ENCODE data around the gene COIL.

GRCh38 chr17:56918916-56919315 is 41.9 kb downstream of the COIL start:
- 0 out of 2 replicates have a peak, but pooled peaks have one; percentile 36 for TF ChIP-seq CEBPB (IDR thresholded peaks at IDR 0.05; ENCODE audit: low read depth)
- no peak for TF ChIP-seq POLR2A (IDR thresholded peaks at IDR 0.05; ENCODE audit: borderline replicate concordance, extremely low read depth, insufficient read depth, insufficient read length)
- no peak for TF ChIP-seq CTCF (IDR thresholded peaks at IDR 0.05 in 2 of 3, conservative IDR thresholded peaks at IDR 0.05 in 1 of 3; ENCODE audit: borderline replicate concordance in 1 of 3, insufficient read depth in 1 of 3, low read depth in 2 of 3, low read length in 2 of 3)
- TF ChIP-seq SP1 (IDR thresholded peaks at IDR 0.05; ENCODE audit: low read depth), result no peak
- no peak for TF ChIP-seq ATF3 (IDR thresholded peaks at IDR 0.05)
- TF ChIP-seq EZH2phosphoT487 (IDR thresholded peaks at IDR 0.05; ENCODE audit: borderline replicate concordance), result no peak
